ENCODE measurements around the gene FAM47C. TPM values are rescaled to one million over a fixed set of nuclear protein-coding genes. Genes with fewer than 3 reads are reported as not detected.
"Not testable (repeated sequence)": the region's sequence is repeated elsewhere in the genome, so short reads cannot be mapped to it uniquely, and the experiment has no call there.

FAM47C gene
- total RNA-seq, 1 experiment from 2014 or later, result not detected

- no peak for TF ChIP-seq YY1 (IDR thresholded peaks at IDR 0.05; ENCODE audit: extremely low read depth, insufficient replicate concordance, low read depth, low read length)
Measured at GRCh38 chrX:36978886-36979285, 29.3 kb upstream of the FAM47C start (continued).

GRCh38 chrX:36983831-36984230, 24.3 kb upstream of the FAM47C start:
- TF ChIP-seq CBX3 (IDR thresholded peaks at IDR 0.05; ENCODE audit: low read depth) (no peak), CEBPB (IDR thresholded peaks at IDR 0.05; ENCODE audit: low read depth) (no peak), EZH2 (IDR thresholded peaks at IDR 0.05) (no peak), EZH2phosphoT487 (IDR thresholded peaks at IDR 0.05; ENCODE audit: borderline replicate concordance) (no peak), SIN3A (IDR thresholded peaks at IDR 0.05; ENCODE audit: low read depth) (no peak), ATF3 (IDR thresholded peaks at IDR 0.05) (no peak), FOSL1 (IDR thresholded peaks at IDR 0.05; ENCODE audit: low read depth) (no peak), ZFX (IDR thresholded peaks at IDR 0.05) (no peak), POLR2A (IDR thresholded peaks at IDR 0.05; ENCODE audit: borderline replicate concordance, extremely low read depth, insufficient read depth, insufficient read length) (no peak), MAX (IDR thresholded peaks at IDR 0.05) (no peak), EGR1 (IDR thresholded peaks at IDR 0.05; ENCODE audit: low read depth) (no peak), SRF (IDR thresholded peaks at IDR 0.05; ENCODE audit: low read depth) (no peak), TCF7L2 (IDR thresholded peaks at IDR 0.05; ENCODE audit: borderline replicate concordance, extremely low read depth, insufficient read depth, insufficient read length) (no peak), RAD21 (IDR thresholded peaks at IDR 0.05; ENCODE audit: low read depth) (no peak), ZNF274 (IDR thresholded peaks at IDR 0.05; ENCODE audit: low read depth, low read length) (no peak), JUND (IDR thresholded peaks at IDR 0.05) (no peak), REST (IDR thresholded peaks at IDR 0.05; ENCODE audit: low read depth) (no peak)
- RAD21 ChIA-PET (ENCODE audit: low non-redundant PET in 1 of 2, low total read pairs in 2 of 2, uncharacterized antibody in 2 of 2, unreplicated experiment in 2 of 2), result no interaction called here
- Histone ChIP-seq H3K4me2 (ENCODE audit: low read length) (no peak overlapping the region), H2AFZ (ENCODE audit: low read depth, low read length, poor library complexity, severe bottlenecking) (no peak overlapping the region), H3K9me2 (ENCODE audit: insufficient read depth) (no peaks in the 10 kb centered on the region), H3K9ac (ENCODE audit: low read length) (no peak overlapping the region), H3K4me1 (ENCODE audit: control insufficient read depth in 1 of 2, insufficient read depth in 2 of 2, low read length in 2 of 2) (no peaks in the 10 kb centered on the region), H3K4me3 (replicated peaks in 1 of 2; ENCODE audit: low read depth in 1 of 2, low read length in 2 of 2) (no peak overlapping the region), H3K36me3 (ENCODE audit: control insufficient read depth in 1 of 2, insufficient read depth in 2 of 2, low read length in 2 of 2) (no peaks in the 10 kb centered on the region), H3K27ac (ENCODE audit: low read depth, low read length) (no peak overlapping the region), H4K20me1 (ENCODE audit: insufficient read depth) (no peaks in the 10 kb centered on the region), H3K27me3 (ENCODE audit: insufficient read depth, low read length) (no peaks in the 10 kb centered on the region), H3K79me2 (ENCODE audit: insufficient read depth, low read length) (no peaks in the 10 kb centered on the region), H3K9me3 (ENCODE audit: control insufficient read depth in 1 of 2, insufficient read depth in 1 of 2, low read depth in 1 of 2, low read length in 2 of 2) (no peaks in the 10 kb centered on the region)
- DNase-seq (ENCODE audit: low read depth, low spot score) (no peak), ATAC-seq (no peak)
- no TSS peak for BruUV-seq (replicated peaks)
- intact Hi-C loops (cut with micrococcal nuclease), result no loop called here
- CTCF ChIA-PET, result no interaction called here
- POLR2A ChIA-PET, result no interaction called here

- H2AFZ ChIP-seq (ENCODE audit: low read depth, low read length, poor library complexity, severe bottlenecking); H3K27me3 ChIP-seq (ENCODE audit: insufficient read depth, low read length); CTCF ChIA-PET; H3K4me1 ChIP-seq (ENCODE audit: control insufficient read depth in 1 of 2, insufficient read depth in 2 of 2, low read length in 2 of 2); H4K20me1 ChIP-seq (ENCODE audit: insufficient read depth); POLR2A ChIA-PET; H3K9me2 ChIP-seq (ENCODE audit: insufficient read depth); H3K4me2 ChIP-seq (ENCODE audit: low read length); H3K27ac ChIP-seq (ENCODE audit: low read depth, low read length); intact Hi-C loops (cut with micrococcal nuclease); DNase-seq (ENCODE audit: low read depth, low spot score); H3K79me2 ChIP-seq (ENCODE audit: insufficient read depth, low read length); H3K9me3 ChIP-seq (ENCODE audit: control insufficient read depth in 1 of 2, insufficient read depth in 1 of 2, low read depth in 1 of 2, low read length in 2 of 2); RAD21 ChIA-PET (ENCODE audit: low non-redundant PET in 1 of 2, low total read pairs in 2 of 2, uncharacterized antibody in 2 of 2, unreplicated experiment in 2 of 2); H3K36me3 ChIP-seq (ENCODE audit: control insufficient read depth in 1 of 2, insufficient read depth in 2 of 2, low read length in 2 of 2); H3K9ac ChIP-seq (ENCODE audit: low read length); H3K4me3 ChIP-seq (replicated peaks in 1 of 2; ENCODE audit: low read depth in 1 of 2, low read length in 2 of 2); BruUV-seq (replicated peaks): not testable (repeated sequence)
- ATAC-seq, result 0 out of 2 replicates have a peak, but pooled peaks have one; percentile 22
Measured at GRCh38 chrX:36985416-36986209, 22.6 kb upstream of the FAM47C start.
